Mesenchymal stem cell (in vitro differentiated cells and primary cell): ENCODE results near the gene KCNIP4.

Experiments
- DNase-seq: peaks from one replicate; pipeline ENCODE4 v3.0.0-alpha.2; 2013
- H2AFZ ChIP-seq: one replicate; pipeline ENCODE4 v1.6.1; 2013; ENCODE audit warnings: low read depth, mild to moderate bottlenecking, control low read depth, inconsistent platforms, low read length, moderate library complexity
- H2AK5ac ChIP-seq: 2 replicates; pipeline ENCODE4 v1.6.1; 2013; ENCODE audit warnings: low read length, moderate library complexity, mild to moderate bottlenecking, inconsistent platforms; ENCODE audit not compliant: severe bottlenecking
- H2BK120ac ChIP-seq: one replicate; pipeline ENCODE4 v1.6.1; 2013; ENCODE audit warnings: low read depth, mild to moderate bottlenecking, inconsistent platforms, low read length, moderate library complexity
- H2BK12ac ChIP-seq, 2 experiments: one replicate each; pipeline ENCODE4 v1.6.1; 2013; ENCODE audit warnings: inconsistent platforms in 2 of 2, low read length in 2 of 2, mild to moderate bottlenecking in 2 of 2, moderate library complexity in 2 of 2, control low read depth in 1 of 2
- H2BK15ac ChIP-seq: one replicate; pipeline ENCODE4 v1.6.1; 2013; ENCODE audit warnings: mild to moderate bottlenecking, low read depth, inconsistent platforms; ENCODE audit not compliant: poor library complexity, severe bottlenecking
- H2BK5ac ChIP-seq: 2 replicates; pipeline ENCODE4 v1.6.1; 2013; ENCODE audit warnings: low read depth, mild to moderate bottlenecking, low read length, control low read depth, inconsistent platforms; ENCODE audit not compliant: poor library complexity, severe bottlenecking
- H3K14ac ChIP-seq, 2 experiments: one replicate each; pipeline ENCODE4 v1.6.1; 2013; ENCODE audit warnings: inconsistent platforms in 2 of 2, low read length in 2 of 2, control low read depth in 1 of 2, mild to moderate bottlenecking in 1 of 2, moderate library complexity in 1 of 2
- H3K18ac ChIP-seq, 2 experiments: one replicate each; pipeline ENCODE4 v1.6.1; 2013; ENCODE audit warnings: inconsistent platforms in 2 of 2, low read length in 2 of 2, control low read depth in 1 of 2, low read depth in 1 of 2, mild to moderate bottlenecking in 1 of 2
- H3K23ac ChIP-seq, 2 experiments: one replicate each; pipeline ENCODE4 v1.6.1; 2013; ENCODE audit warnings: inconsistent platforms in 2 of 2, low read length in 2 of 2, mild to moderate bottlenecking in 2 of 2, moderate library complexity in 2 of 2, control low read depth in 1 of 2
- H3K27ac ChIP-seq: 2 replicates; pipeline ENCODE4 v1.5.1; 2013; ENCODE audit warnings: mild to moderate bottlenecking, moderate library complexity, low read length, control low read depth, inconsistent platforms; ENCODE audit not compliant: poor library complexity, severe bottlenecking
- H3K27me3 ChIP-seq, 2 experiments: 2 replicates each; pipeline versions ENCODE4 v1.6.1 to v1.7.0; 2013; ENCODE audit warnings: low read length in 2 of 2, mild to moderate bottlenecking in 2 of 2, moderate library complexity in 2 of 2, control low read depth in 1 of 2, inconsistent platforms in 1 of 2; ENCODE audit not compliant: control insufficient read depth in 1 of 2, insufficient read depth in 1 of 2
- H3K36me3 ChIP-seq, 2 experiments: 2 replicates each; pipeline versions ENCODE4 v1.6.1 to v1.7.0; 2013; ENCODE audit warnings: low read length in 2 of 2, control low read depth in 1 of 2, inconsistent platforms in 1 of 2, low read depth in 1 of 2, mild to moderate bottlenecking in 1 of 2; ENCODE audit not compliant: insufficient read depth in 2 of 2, control insufficient read depth in 1 of 2
- H3K4ac ChIP-seq, 2 experiments: one replicate each; pipeline ENCODE4 v1.6.1; 2013; ENCODE audit warnings: inconsistent platforms in 2 of 2, low read length in 2 of 2, mild to moderate bottlenecking in 2 of 2, moderate library complexity in 2 of 2, control low read depth in 1 of 2, low read depth in 1 of 2
- H3K4me1 ChIP-seq: 2 replicates; pipeline ENCODE4 v1.6.1; 2013; ENCODE audit warnings: low read depth, low read length, control low read depth; ENCODE audit not compliant: control insufficient read depth, insufficient read depth
- H3K4me2 ChIP-seq: 2 replicates; pipeline ENCODE4 v1.6.1; 2013; ENCODE audit warnings: low read length, mild to moderate bottlenecking, inconsistent platforms; ENCODE audit not compliant: poor library complexity, severe bottlenecking
- H3K4me3 ChIP-seq, 2 experiments: 2 replicates each; pipeline versions ENCODE4 v1.5.1 to v1.7.0; 2013; ENCODE audit warnings: low read length in 2 of 2, mild to moderate bottlenecking in 2 of 2, control low read depth in 1 of 2, low read depth in 1 of 2; ENCODE audit not compliant: insufficient read depth in 1 of 2
- H3K79me1 ChIP-seq: replicated peaks from 2 replicates; pipeline ENCODE4 v1.6.1; 2013; ENCODE audit warnings: mild to moderate bottlenecking, control low read depth, low read length, inconsistent platforms; ENCODE audit not compliant: poor library complexity, severe bottlenecking
- H3K9ac ChIP-seq: 2 replicates; pipeline ENCODE4 v1.7.0; 2013; ENCODE audit warnings: mild to moderate bottlenecking, low read length, moderate library complexity
- H3K9me3 ChIP-seq: 2 replicates; pipeline ENCODE4 v1.7.0; 2013; ENCODE audit warnings: mild to moderate bottlenecking, low read length; ENCODE audit not compliant: control insufficient read depth
- H4K8ac ChIP-seq: one replicate; pipeline ENCODE4 v1.6.1; 2013; ENCODE audit warnings: inconsistent platforms, mild to moderate bottlenecking, low read length, moderate library complexity
- H4K91ac ChIP-seq: one replicate; pipeline ENCODE4 v1.6.1; 2013; ENCODE audit warnings: mild to moderate bottlenecking, low read length, inconsistent platforms
- WGBS: methylation state at CpG from one replicate; pipeline ENCODE4 v1.1.7; 2013; ENCODE audit warnings: mixed read lengths; 5-methylcytosine and 5-hydroxymethylcytosine counted together

KCNIP4 gene

GRCh38 chr4:21090094-21090666 is 858.4 kb downstream of the KCNIP4 start:
- no peak overlapping the region for H3K4me3 ChIP-seq
- no peak overlapping the region for H4K8ac ChIP-seq
- no peak overlapping the region for H2AFZ ChIP-seq
- H3K18ac ChIP-seq = no peak overlapping the region
- no peaks in the 10 kb centered on the region for H3K4me1 ChIP-seq
- peaks cover 4% of the 10 kb centered on the region for H3K9me3 ChIP-seq
- H3K36me3 ChIP-seq = no peaks in the 10 kb centered on the region
- H2BK120ac ChIP-seq = no peak overlapping the region
- no peak overlapping the region for H2AK5ac ChIP-seq
- no peaks in the 10 kb centered on the region for H3K79me1 ChIP-seq
- no peak overlapping the region for H2BK5ac ChIP-seq
- H2BK12ac ChIP-seq = no peak overlapping the region
- 90% methylated on average over 3 of the region's 4 CpGs for WGBS
- H3K4ac ChIP-seq = no peak overlapping the region
- no peaks in the 10 kb centered on the region for H3K27me3 ChIP-seq
- no peak overlapping the region for H2BK15ac ChIP-seq
- no peak overlapping the region for H3K14ac ChIP-seq
- H3K27ac ChIP-seq = no peak overlapping the region
- no peak for DNase-seq
- H3K4me2 ChIP-seq = no peak overlapping the region
- H3K9ac ChIP-seq = no peak overlapping the region
- H4K91ac ChIP-seq = no peak overlapping the region
- H3K23ac ChIP-seq = no peak overlapping the region

GRCh38 chr4:21083413-21083812 is 865.2 kb downstream of the KCNIP4 start:
- Histone ChIP-seq H3K79me1 (no peaks in the 10 kb centered on the region), H2BK15ac (no peak overlapping the region), H3K36me3 (no peaks in the 10 kb centered on the region), H2AFZ (no peak overlapping the region), H3K4ac (no peak overlapping the region), H3K23ac (no peak overlapping the region), H3K4me2 (no peak overlapping the region), H3K14ac (no peak overlapping the region), H2AK5ac (no peak overlapping the region), H4K8ac (no peak overlapping the region), H3K4me1 (no peaks in the 10 kb centered on the region), H2BK5ac (no peak overlapping the region), H2BK120ac (no peak overlapping the region), H3K18ac (no peak overlapping the region), H3K27me3 (no peaks in the 10 kb centered on the region), H3K9ac (no peak overlapping the region), H2BK12ac (no peak overlapping the region), H3K27ac (no peak overlapping the region), H3K9me3 (peaks cover 7% of the 10 kb centered on the region), H3K4me3 (no peak overlapping the region), H4K91ac (no peak overlapping the region)
- DNase-seq = no peak

- Histone ChIP-seq H2BK120ac (no peak overlapping the region), H2BK12ac (no peak overlapping the region), H3K4ac (no peak overlapping the region), H3K9ac (no peak overlapping the region), H3K4me2 (no peak overlapping the region), H2BK5ac (no peak overlapping the region), H2AFZ (no peak overlapping the region), H3K23ac (no peak overlapping the region), H3K36me3 (no peaks in the 10 kb centered on the region), H2AK5ac (no peak overlapping the region), H3K79me1 (no peaks in the 10 kb centered on the region), H3K4me3 (no peak overlapping the region), H3K14ac (no peak overlapping the region), H2BK15ac (no peak overlapping the region), H3K4me1 (no peaks in the 10 kb centered on the region), H3K18ac (no peak overlapping the region), H3K27me3 (no peaks in the 10 kb centered on the region), H4K8ac (no peak overlapping the region), H3K9me3 (peaks cover 11% of the 10 kb centered on the region), H4K91ac (no peak overlapping the region), H3K27ac (no peak overlapping the region)
- DNase-seq = peak; percentile 46
- 18% methylated on average over 2 of the region's 2 CpGs for WGBS
These were observed 870.6 kb downstream of the KCNIP4 start for GRCh38 chr4:21077967-21078366.

GRCh38 chr4:21067351-21067750 is 881.2 kb downstream of the KCNIP4 start:
- no peak overlapping the region for H3K27ac ChIP-seq
- no peak overlapping the region for H3K9ac ChIP-seq
- DNase-seq = no peak
- H4K91ac ChIP-seq = no peak overlapping the region
- no peak overlapping the region for H2BK15ac ChIP-seq
- H3K14ac ChIP-seq = no peak overlapping the region
- no peak overlapping the region for H2AFZ ChIP-seq
- H3K4me2 ChIP-seq = no peak overlapping the region
- H2AK5ac ChIP-seq = no peak overlapping the region
- H3K4me3 ChIP-seq = no peak overlapping the region
- H3K4ac ChIP-seq = no peak overlapping the region
- H2BK120ac ChIP-seq = no peak overlapping the region
- no peak overlapping the region for H4K8ac ChIP-seq
- no peaks in the 10 kb centered on the region for H3K27me3 ChIP-seq
- H2BK12ac ChIP-seq = no peak overlapping the region
- no peak overlapping the region for H2BK5ac ChIP-seq
- no peak overlapping the region for H3K23ac ChIP-seq
- H3K4me1 ChIP-seq = no peaks in the 10 kb centered on the region
- no peak overlapping the region for H3K18ac ChIP-seq
- no peaks in the 10 kb centered on the region for H3K79me1 ChIP-seq
- peaks cover 15% of the 10 kb centered on the region for H3K9me3 ChIP-seq
- H3K36me3 ChIP-seq = no peaks in the 10 kb centered on the region
- 86% methylated on average over 1 of the region's 1 CpG for WGBS
